HG03135 (cell line): ENCODE measurements around the gene FNDC3B.

ENCODE experiments used
- ATAC-seq: cut with Tn5 transposase; IDR thresholded peaks from one replicate; pipeline ENCODE4 v1.9.1; 2021; ENCODE audit warnings: mild to moderate bottlenecking, moderate library complexity; ENCODE audit not compliant: unreplicated experiment

The FNDC3B gene

DNA sequence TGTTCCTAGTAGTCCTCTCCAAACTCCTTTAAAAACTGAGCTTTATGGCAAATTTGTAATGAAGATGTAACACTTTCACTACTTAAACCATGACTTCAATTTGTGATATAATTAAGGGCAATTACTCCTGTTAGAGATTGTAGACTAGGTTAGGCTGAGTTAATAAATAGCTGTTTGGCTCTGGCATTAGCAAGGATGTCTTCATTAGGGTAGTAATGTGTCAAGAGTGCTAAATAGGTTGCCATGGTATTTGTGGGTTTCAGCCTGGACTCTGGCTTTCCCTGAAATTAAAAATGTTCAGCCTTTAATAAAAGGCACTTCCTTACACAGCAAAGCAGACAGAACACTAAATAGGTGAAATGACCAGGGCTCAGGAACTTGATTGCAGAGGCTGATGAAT, 337.0 kb downstream of the FNDC3B start:
- no peak for ATAC-seq

DNA sequence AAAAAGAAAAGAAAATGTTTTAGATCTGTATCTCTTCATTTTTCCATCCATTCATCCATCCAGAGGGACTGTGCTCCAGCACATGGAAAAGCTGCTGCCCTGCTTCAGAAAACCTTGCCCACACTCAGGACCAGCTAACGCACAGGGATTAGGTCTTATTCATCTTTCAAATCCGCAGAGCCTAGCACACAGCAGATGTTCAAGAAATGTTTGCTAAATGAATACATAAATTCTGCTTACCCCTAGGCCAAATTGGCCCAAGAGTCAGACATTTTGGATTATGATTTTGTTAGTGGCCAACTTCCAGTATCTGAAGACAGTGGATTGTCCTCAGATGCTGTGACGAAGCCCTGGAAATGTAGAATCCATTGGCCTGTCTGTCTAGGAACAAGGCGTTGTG, 337.5 kb downstream of the FNDC3B start:
- no peak for ATAC-seq

DNA sequence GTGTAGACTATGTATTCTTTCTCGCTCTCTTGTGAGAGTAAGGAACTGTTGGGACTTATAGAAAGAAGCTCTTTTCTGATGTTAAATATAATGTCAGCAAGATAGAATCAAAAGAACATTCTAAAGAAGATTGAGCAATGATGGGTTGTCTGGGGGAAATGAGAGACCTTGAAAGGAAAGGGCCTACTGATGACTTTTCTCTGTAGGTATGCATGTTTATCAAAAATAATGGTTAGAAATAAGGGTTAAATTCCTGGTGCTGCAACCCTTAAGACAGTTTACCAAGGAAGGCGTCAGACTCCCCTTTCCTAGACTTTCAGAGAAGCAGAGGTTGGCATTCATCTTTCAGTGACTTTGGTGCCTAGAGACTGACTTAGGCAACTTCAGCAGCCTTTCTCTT, 339.1 kb downstream of the FNDC3B start:
- ATAC-seq: no peak

DNA sequence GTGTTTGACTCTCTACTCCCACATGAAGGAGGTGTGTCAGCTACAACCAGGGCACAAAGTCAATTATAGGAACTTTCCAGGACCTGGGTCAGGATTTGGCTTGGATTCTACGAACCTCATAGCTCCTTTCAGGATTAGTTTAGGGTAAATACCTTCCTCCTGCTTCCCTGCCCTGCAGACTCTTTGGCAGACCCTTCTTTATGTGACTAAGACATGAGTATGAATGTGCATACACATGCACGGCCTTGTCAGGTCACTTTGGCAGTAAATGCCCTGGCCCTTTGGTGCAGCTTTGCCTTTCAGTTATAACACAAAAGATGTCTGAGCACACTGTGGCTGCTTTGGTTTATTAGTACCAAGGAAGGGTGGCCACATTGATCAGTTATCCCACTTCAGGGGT, 340.0 kb downstream of the FNDC3B start:
- no peak for ATAC-seq

DNA sequence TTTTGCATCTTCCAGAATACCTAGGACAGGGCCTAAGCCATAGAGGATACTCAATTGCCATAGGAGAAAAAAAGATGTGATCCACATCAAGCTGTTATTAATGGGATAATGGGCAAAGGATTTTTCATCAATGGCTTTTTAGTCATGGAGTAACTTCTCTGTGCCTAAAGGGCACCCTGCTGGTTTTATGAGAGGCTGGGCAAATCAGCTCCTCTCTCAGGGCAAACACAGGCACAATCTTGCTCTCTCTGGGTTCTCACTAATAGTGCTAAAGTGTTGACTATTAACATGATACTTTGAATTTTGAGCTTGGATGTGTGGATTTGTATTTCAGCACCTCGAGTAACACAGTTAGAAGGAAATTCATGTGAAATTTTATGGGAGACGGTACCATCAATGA, 341.3 kb downstream of the FNDC3B start:
- no peak for ATAC-seq

DNA sequence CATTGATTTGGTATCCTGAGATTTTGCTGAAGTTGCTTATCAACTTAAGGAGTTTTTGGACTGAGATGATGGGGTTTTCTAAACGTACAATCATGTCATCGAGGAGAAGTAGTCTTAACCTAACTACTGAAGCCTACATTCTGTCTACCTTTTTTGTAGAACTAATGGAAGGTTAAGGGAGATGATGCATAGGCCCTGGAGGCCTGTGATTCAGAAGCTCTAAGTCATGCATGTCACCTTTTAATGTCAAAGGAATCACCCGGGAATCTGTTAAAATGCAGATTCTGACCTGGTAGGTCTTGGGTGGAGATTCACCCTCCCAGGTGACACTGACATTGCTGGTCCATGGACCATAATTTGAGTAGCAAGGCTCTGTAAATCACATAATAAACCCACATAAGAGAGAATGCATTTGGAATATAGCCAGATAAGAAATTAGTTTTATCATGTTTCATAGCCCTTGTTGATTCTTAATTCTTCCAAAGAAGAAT, 344.0 kb downstream of the FNDC3B start:
- no peak for ATAC-seq

DNA sequence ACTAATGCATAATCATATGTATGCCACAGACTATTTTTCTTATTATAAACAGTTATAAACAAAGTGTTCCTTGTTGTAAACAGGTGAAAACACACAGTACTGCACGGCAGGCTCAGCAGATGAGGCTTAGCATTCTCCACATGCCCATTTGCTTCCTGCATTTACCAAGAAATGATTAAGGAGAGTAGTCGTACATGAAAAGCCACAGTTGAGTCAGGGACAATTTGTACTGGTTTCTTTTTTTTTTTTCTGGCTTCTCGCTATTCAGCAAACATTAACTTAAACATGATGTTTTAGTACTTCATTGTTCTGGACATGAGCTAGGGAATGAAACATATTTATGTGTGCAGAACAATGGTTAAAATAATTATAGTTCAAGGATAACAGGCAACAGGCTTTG, 345.5 kb downstream of the FNDC3B start:
- no peak for ATAC-seq

DNA sequence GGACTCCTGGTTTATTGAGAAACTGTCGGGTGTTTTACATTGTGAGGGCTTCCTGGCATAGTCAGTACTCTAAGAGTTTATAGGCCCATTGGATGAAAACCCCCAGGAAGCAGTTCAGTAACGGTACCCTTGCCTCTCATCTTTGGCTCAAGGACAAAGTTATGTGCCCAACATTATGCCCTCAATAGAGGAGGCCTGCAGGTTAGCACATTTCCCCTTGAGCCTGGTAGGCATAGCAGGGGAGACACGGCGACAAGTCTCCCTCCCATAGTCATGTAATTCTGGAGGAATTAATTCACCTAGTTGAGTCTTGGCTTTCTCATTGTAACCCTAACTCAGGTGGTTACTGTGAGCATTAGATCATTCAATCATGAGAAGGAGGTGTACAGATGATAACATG, 348.4 kb downstream of the FNDC3B start:
- ATAC-seq: no peak

DNA sequence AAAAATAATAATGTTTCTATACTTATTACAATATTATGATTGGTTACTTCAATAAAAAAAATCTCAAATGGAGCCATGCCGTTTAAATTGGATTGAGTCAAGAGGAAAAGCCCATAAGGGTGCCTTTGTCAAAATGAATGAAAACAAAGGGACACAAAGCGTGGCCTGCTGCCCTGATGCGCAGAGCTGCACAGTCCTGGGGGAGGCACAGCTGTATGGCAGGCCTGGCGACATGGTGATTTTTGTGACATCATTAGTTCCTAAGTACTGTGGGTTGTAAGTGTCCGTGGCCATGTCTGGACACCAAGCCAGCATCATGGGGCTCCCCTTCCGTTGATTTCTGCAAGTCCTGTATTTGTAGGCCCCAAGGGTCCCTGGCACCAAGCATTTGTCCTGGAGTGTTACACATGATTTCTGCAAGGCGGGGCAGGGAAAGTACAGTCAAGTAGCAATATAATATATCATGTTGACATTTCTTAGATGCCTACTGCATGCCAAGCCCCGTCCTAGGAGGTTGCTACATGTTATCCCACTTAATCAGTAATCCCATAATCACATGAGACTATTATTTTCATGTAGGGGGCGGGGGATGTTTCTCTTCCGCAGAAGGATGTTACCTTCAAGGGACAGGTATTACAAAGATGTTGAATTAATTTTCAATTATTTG, 349.2 kb downstream of the FNDC3B start:
- ATAC-seq: no peak

DNA sequence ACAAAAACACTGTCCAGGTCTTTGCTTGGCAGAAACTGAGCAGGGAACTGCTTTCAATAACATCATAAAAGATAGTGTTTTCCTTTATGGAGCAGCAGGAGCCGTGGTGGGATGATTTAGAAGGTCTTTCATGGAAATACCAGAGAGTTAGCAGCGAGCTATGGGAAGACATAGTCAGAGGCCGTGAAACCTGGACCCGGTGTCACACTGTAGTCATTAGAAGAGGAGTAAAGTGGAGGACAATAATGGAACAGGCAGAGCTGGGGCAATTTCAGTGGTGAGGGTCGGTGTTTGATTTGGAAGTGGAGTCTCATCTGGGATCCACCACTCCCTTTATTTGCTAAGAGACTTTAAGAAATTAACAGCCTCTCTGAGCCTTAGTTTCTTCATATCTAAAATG, 351.4 kb downstream of the FNDC3B start:
- ATAC-seq: no peak

DNA sequence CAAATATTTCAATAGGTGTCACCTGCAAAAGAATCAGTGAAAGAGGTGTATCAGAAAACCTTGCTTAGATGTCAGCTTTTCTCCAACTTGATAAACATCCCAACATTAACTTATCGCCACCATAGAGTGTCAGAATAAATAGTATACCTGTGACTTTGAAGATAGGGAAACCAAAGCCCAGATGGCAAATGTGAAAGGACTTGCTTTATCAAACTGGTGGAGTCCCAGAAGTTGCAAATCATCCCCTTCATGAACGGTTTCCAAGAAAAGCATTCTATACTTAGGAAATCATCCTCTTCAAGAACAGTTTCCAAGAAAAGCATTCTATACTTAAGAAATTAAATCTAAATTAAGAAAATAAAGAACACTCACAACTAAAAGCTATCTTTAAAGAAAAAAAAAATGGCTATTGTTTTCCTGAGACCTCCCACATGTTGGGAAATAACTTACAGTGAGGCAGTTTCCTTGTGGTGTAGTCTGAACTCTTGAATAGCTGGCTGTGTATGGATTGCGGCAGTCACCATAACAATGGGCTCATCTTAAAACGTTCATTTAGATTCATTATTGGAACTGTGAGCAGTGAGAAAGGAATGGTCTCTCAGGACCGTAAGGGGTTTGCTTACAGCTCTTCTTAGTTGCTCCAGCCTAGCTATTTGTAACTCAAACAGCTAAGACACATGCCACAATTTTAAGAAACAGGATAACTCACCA, 352.4 kb downstream of the FNDC3B start:
- no peak for ATAC-seq

DNA sequence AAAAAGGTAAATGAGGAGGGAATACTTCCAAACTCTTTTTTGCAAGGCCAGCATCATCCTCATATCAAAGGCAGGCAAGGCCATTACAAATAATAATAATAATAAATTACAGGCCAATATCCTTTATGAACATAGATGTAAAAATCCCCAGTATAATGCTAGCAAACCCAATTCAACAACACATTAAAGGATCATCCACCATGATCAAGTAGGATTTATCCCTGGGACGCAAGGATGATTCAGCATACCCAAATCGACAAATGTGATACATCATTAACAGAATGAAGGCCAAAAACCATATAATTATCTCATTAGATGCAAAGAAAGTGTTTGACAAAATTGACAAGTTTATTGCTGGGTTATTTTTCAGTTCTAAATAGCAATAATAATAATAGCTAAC, 355.3 kb downstream of the FNDC3B start:
- ATAC-seq: no peak

DNA sequence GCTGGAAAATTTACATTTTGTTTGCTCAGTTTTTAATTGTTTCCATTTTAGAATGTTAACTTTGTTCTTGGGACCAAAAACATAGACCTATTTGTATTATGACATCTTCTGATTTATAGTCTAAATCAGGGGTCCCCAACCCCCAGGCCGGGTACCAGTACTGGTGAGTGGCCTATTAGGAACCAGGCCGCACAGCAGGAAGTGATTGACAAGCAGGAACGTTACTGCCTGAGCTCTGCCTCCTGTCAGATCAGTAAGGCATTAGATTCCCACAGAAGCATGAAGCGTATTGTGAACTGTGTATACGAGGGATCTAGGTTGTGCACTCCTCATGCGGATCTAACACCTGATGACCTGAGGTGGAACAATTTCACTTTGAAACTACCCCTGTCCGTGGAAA, 357.0 kb downstream of the FNDC3B start:
- no peak for ATAC-seq

DNA sequence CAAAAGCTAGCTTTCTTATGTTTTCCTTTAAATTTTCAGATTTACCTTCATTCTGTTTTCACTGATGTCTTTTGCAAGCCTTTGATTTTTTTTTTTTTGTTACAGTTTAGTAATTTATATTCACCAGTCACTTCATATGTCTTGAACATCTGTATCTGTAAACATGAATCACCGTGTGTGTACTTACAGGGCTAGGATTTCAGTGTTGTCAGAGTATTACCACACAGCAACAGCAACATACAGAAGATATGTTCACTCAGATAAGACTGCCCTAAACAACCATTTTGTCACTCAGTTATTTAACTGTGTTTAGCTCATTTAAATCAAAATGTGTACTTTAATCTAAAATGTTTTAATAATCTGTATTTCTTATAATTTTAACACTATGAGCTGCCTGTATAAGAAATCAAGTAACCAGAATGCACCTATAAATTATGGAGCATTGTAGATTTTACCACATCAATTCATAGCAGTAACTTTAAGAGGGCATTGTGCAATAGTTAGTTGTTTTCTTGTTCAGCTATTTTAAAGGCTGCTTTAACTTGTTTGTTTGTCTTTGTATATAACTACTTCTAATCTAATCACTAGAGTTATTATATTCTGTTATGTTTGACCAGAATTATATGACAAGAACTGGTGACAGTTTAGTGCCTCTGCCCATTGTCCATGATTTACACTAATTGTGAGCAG, 358.5 kb downstream of the FNDC3B start:
- no peak for ATAC-seq

DNA sequence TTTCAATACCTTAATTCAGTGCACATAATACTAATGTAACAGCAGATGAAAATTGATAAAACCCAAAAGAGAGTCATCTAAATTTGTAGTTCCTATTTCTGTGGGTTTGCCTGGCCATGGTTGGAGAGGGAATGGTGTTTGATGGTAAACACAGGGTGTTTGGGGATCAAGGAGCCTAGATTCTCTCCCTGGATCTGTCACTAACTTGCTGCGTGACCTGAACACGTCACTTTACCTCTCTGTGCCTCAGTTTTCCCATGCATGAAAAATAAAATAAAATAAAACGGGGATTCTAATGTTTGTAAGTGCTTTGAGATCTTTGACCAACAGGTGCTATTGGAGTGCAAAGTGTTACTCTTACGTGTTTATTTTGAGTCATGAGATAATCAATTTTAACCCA, 359.1 kb downstream of the FNDC3B start:
- ATAC-seq: no peak

DNA sequence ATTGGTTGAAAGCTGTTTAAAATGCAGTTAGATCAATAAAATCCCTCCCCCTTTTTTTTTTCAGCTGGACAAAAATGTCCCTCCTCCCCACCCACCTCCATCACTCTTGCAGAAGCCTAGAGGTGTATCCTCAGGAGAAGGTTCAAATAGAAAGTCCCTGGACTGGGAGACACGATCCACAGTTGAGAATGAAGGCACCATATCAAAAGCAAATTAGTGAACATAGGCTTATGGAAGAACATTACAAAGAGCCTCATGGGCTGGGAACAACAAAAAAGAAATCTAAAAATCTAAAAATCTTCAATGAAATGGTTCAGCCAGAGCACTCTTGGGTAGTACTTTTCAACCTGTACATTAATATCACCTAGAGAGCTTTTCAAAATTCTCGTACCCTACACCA, 362.7 kb downstream of the FNDC3B start:
- ATAC-seq: no peak

DNA sequence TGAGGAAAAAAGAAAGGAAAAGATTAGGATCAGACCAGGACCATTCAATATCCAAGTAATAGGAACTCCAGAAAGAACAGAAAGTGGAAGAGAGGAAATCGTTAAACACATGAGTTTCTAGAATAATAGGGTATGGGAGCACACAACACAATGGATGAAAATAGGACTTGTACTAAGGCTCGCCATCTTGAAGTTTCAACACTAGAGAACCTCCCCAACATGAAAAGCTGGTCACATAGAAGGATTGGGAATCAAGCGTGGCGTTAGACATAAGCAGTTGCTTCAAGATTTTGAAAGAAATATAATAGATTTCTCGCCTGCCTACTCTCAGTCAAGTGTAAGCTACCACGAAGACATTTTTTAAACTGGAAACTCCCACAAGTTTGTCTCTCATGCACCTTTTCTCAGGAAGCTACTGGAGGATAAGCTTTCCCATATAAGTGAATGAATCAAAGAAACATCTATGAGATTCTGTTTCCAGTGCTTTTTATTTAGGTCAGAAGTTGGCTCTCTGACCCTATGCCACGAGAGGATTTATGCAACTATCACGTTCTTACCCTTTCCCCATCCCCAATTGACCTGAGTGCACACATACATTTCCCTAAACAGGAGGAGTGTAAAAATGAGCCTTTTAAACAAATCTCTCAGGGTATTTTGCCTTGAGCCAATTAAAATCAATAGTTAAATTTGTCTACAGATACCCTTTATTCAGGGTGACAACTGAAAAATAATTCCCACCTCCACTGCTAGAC, 363.7 kb downstream of the FNDC3B start:
- no peak for ATAC-seq

DNA sequence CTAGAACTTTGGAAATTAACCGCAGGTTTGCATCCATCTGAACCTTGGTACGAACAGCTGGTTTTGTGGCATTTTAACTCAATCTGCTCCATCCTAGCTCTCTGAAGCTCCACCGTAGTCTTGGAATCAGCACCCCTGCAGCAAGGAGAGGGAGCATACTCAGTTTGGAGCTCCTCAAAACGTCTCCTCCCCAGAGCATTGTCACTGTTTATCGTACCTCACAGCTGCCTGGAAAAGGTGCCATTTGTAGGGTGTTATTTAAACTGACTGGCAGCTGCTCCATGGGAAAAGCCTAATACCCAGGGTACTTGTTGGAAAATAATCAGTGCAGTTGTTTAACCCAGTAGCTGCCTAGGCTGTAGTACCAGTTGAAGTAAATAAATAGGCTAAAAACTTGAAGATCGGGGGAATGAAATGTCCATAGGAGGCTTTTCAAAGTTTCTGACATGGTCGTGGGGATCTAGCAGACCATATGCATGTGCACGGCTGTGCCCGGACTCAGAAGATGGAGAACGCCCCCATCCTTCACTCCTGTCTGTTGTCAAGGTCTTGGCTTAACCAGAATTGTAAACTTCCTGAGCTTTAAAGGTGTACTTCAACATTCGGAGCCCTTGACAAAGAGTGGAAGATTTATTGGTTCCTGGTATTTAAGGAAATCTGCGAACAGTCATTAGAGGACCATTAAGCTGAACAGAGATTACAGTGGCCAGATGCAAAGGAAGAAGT, 365.0 kb downstream of the FNDC3B start:
- ATAC-seq: no peak

DNA sequence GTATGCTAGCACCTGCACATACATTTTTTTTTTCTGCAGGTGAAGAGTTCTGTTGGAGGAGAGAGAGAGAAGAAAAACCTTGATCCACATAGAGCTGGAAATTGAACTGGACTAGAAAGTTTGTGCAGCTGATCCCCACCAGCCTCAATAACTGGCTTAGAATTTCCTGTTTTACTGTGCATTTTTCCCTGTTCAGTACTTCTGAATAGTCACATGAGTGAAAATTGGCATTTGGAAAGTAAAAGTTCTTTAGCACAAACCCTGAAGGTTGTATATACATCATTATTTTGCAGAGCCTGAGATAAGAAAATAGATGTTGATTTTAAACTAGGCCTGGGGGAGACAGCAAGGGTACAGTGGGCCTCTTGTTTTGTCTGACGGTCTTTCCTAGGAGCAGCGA, 366.5 kb downstream of the FNDC3B start:
- ATAC-seq: no peak

DNA sequence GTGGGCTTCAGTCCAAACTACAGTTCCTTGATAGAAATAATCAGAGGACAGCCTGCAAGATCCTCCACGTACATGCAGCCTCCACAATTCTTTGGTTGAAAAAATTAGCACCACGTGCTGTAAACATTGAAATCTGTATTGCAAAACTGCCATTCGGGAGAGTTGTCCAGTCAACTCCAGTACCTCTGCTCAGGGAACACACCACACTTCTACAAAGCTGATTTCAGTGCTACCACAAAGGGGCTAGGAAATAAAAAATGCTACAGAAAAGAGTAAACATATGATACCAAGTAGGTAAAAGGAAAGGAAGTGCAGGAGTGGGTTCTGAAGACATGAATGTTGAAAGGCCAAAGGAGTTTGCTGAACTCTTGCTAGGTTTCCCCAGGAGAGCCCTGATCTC, 368.5 kb downstream of the FNDC3B start:
- ATAC-seq: no peak
